GM12872 (cell line): ENCODE measurements around the gene CCNT2.

ENCODE experiments used
- TF ChIP-seq, protein P1 (sequence below): IDR thresholded peaks from 3 replicates; pipeline ENCODE4 v1.5.1; 2011; ENCODE audit warnings: low read depth, mild to moderate bottlenecking, low read length, moderate library complexity; ENCODE audit not compliant: insufficient read depth

Gene CCNT2

DNA sequence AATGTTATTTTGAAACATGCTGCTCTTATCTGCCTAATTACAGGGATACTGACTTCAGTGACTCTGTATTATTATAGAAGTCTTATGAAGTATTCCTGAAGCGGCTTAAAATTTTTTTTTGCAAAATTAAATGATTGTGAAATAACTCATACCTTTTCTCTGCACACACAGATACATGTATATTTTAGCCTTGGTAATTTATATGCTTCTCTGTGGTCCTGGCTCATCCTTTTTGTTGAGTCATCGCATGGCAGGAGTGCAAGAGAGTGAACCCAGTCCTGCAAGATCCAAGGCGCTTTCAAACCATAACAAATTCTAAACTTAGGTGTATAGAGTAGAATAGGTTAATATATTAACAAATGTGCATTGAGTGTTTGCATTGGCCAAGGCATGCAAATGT lies 8.6 kb downstream of the CCNT2 start:
- TF ChIP-seq, protein P1, sequence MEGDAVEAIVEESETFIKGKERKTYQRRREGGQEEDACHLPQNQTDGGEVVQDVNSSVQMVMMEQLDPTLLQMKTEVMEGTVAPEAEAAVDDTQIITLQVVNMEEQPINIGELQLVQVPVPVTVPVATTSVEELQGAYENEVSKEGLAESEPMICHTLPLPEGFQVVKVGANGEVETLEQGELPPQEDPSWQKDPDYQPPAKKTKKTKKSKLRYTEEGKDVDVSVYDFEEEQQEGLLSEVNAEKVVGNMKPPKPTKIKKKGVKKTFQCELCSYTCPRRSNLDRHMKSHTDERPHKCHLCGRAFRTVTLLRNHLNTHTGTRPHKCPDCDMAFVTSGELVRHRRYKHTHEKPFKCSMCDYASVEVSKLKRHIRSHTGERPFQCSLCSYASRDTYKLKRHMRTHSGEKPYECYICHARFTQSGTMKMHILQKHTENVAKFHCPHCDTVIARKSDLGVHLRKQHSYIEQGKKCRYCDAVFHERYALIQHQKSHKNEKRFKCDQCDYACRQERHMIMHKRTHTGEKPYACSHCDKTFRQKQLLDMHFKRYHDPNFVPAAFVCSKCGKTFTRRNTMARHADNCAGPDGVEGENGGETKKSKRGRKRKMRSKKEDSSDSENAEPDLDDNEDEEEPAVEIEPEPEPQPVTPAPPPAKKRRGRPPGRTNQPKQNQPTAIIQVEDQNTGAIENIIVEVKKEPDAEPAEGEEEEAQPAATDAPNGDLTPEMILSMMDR, result no peak

DNA sequence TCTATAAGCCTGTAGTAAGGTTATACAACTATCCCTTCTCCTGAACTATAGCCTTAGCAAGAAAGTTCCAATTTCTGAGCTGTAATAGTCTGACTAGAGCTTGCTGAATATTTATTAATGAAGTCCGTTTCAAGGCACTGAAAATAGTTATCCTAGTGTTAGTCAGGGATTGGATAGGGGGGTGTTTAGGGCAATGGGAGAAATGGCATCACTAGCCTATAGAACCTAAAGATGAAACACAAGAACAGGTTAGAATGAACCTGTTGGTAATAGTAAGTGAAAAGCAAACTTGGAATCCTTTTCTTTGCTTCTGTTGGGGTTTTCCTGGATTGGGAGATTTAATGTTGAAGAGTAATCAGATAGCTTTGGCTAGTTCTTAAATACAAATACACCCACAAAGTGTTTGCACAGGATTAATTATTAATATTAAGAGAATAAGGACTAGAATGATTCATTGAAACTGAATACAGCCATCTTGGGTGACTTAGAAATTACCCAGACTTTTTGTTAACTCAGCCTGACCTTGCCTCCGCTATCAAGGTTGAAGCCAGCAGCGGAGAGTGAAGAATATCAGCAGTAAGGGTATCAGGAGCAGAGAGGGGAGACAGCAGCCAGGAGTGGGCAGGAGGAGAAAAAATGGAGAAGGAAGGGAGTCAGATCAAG lies 14.4 kb downstream of the CCNT2 start:
- TF ChIP-seq, protein P1, result no peak

DNA sequence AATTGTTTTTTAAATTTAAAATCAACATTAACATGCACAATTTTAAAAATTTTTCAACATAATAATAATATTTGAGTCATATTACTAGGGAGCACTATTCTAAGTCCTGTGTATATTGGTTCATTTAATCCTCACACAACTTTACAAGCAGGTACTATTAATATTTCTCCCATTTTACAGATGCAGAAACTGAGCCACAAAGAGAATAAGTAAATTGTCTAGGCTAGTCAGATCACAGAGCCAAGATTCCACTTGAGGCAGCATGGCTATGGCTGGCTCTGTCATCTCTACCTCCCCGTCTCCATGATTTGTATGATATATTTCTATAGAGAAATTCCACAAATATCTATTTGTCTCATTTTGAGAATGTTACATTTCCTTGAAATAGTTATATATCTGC lies 15.1 kb downstream of the CCNT2 start:
- TF ChIP-seq, protein P1, result no peak

DNA sequence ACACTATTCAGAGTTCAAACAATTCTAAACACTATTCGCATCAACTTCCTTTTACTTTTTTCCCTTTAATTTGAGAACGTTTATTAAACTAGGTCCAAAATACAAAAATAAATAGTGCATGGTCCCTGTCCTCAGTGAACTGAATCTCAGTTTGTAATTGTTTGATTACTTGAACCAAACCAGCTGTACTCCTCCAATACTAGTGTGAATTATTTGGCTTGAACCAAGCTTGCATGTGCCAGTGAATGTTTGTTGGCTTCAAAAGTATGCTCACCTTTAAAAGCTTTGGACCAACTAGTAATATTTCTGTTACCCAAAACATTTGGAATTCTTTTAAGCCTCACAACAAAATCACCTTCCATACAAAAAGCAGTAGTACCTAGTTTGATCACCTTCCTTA lies 15.5 kb downstream of the CCNT2 start:
- TF ChIP-seq, protein P1, result no peak

DNA sequence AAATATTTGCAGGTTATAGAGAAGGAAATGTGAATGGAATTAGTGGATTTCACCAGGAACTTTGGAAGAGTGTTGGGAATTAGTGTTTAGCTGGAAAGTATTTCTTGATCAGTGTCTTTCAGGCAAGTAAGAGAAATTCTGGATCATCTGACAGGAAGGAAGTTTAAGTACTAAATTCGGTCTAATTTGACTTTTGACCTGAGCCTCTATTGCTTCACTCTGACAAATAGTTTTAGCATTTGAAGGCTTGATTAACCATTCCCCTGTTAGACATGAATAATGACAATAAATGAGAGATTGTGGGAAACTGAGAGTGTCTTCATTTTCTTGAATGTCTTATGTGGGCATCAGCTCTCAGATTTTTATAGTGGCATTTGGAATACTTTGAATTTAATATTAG lies 16.0 kb downstream of the CCNT2 start:
- TF ChIP-seq, protein P1, result no peak

DNA sequence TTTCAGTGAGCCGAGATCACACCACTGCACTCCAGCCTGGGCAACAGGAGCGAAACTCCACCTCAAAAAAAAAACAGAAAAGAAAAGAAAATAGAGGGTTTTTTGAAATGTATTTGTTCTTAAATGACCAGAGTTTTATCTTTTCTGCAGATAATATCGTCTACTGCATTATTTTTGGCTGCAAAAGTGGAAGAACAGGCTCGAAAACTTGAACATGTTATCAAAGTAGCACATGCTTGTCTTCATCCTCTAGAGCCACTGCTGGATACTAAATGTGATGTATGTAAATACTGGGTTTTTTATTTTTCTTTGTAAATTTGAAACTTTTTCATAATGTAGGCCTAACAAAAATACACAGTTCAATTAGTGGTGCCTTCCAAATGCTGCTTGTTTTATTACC lies 18.1 kb downstream of the CCNT2 start:
- TF ChIP-seq, protein P1, result no peak

DNA sequence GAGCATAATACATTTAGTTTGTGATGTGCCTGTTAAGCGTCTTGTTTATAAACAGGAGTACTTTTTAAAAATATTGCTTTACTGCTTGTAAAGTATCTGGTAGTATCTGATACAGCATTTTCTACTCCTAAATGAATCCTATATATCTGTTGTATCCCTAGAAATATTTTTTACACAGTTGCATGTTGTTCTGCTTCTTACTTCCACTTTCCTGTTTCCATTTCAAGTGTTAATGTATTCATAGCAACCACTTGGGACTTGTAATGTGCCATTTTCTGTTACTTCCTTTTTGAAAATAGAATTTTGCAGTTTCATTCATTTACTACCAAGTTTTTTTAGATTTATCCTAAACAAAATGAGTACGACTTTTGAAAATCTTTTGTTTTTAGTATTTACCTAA lies 24.9 kb downstream of the CCNT2 start:
- TF ChIP-seq, protein P1, result no peak
